SHP77 treated with DMSO at 0.1 percent for 48 hours (cell line): Measurements from ENCODE around the gene HELZ.
"Not testable (repeated sequence)": the region's sequence is repeated elsewhere in the genome, so short reads cannot be mapped to it uniquely, and the experiment has no call there.

Experiments
- DNase-seq: peaks from one replicate; lab custom pipeline; 2025; lab: John Stamatoyannopoulos, UW

HELZ gene

GRCh38 chr17:67113486-67113885, 131.5 kb downstream of the HELZ start:
- no peak for DNase-seq

GRCh38 chr17:67111808-67112207, 133.2 kb downstream of the HELZ start:
- no peak for DNase-seq

- DNase-seq, result no peak
These were observed 133.7 kb downstream of the HELZ start for GRCh38 chr17:67111327-67111726.

GRCh38 chr17:67110619-67111018, 134.4 kb downstream of the HELZ start:
- DNase-seq, result no peak

- DNase-seq, result no peak
These were observed 135.9 kb downstream of the HELZ start for GRCh38 chr17:67109111-67109510.

- DNase-seq, result no peak
These were observed 136.9 kb downstream of the HELZ start for GRCh38 chr17:67107811-67108775.

GRCh38 chr17:67107171-67107570, 137.8 kb downstream of the HELZ start:
- no peak for DNase-seq

- DNase-seq, result no peak
These were observed 139.8 kb downstream of the HELZ start for GRCh38 chr17:67105213-67105612.

- not testable (repeated sequence) for DNase-seq
These were observed 140.4 kb downstream of the HELZ start for GRCh38 chr17:67104641-67105040.

- DNase-seq, result no peak
These were observed 147.0 kb downstream of the HELZ start for GRCh38 chr17:67098006-67098405.

GRCh38 chr17:67096609-67097008, 148.4 kb downstream of the HELZ start:
- no peak for DNase-seq

GRCh38 chr17:67095803-67096202, 149.2 kb downstream of the HELZ start:
- no peak for DNase-seq

GRCh38 chr17:67095291-67095690, 149.7 kb downstream of the HELZ start:
- DNase-seq, result not testable (repeated sequence)

GRCh38 chr17:67093348-67093747, 151.6 kb downstream of the HELZ start:
- no peak for DNase-seq

- DNase-seq, result not testable (repeated sequence)
These were observed 152.3 kb downstream of the HELZ start for GRCh38 chr17:67092710-67093109.

GRCh38 chr17:67092291-67092690, 152.7 kb downstream of the HELZ start:
- DNase-seq, result no peak

GRCh38 chr17:67090341-67090740, 154.7 kb downstream of the HELZ start:
- no peak for DNase-seq

GRCh38 chr17:67088639-67089038, 156.4 kb downstream of the HELZ start:
- DNase-seq, result no peak

GRCh38 chr17:67085406-67085805, 159.6 kb downstream of the HELZ start:
- no peak for DNase-seq

GRCh38 chr17:67082107-67082506, 162.9 kb downstream of the HELZ start:
- no peak for DNase-seq

- DNase-seq, result no peak
These were observed 164.2 kb downstream of the HELZ start for GRCh38 chr17:67080804-67081203.

- DNase-seq, result no peak
These were observed 165.5 kb downstream of the HELZ start for GRCh38 chr17:67079491-67079890.

- no peak for DNase-seq
These were observed 166.7 kb downstream of the HELZ start for GRCh38 chr17:67078292-67078691.

GRCh38 chr17:67076290-67076689, 168.7 kb downstream of the HELZ start:
- DNase-seq, result no peak
